HL-60/S4 treated with retinoic acid at 250 ng/mL for 4 days and 3 days (cell line): ENCODE data around the gene FRA10AC1.
"Not testable (repeated sequence)": the region's sequence is repeated elsewhere in the genome, so short reads cannot be mapped to it uniquely, and the experiment has no call there.

ENCODE experiments used
- in situ Hi-C: fragments of 300-500 bp; cut with MboI; formaldehyde crosslinking; loops from 2 replicates; pipeline ENCODE4 v1.7.0; 2022; ENCODE audit warnings: low sequenced_read_pairs

FRA10AC1 gene

DNA sequence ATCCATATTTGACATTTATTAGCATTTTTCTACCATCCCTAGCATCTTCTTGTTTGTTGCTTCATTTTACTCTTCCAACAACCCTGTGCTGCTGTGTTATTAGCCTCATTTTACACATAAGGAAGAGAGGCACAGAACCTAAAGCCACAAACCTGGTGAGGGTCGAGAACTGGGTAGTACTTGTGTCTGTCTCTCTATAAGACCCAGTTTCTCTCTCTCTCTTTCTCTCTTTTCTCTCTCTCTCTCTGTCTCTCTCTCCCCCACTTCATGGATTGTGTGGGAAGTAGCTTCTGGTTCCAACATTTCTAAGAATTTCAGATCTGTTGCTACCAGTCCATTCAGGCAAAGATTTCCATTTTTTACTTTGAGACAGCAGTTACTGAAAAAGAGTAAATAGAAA lies 1.4 kb upstream of the FRA10AC1 start:
- in situ Hi-C loops: no loop called here

DNA sequence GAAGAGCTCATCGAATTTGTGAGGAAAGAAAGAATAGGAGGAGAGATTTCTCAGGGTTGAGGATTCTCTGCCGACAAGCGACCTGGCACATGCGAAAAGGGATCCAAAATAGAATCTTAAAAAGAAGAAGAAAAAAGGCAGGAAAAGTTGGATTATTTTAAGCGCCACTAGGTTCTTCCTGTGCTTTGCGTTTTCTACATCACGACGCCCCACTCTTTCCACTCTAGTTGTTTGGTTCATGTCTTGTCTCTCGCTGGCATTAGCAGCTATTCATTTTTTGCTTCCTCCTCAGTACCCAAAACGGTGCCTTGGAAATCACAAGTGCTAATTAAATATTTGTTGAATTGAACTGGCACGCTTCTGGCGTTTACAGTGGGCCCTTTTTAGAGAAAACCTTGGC lies 674 bp upstream of the FRA10AC1 start:
- in situ Hi-C loops: no loop called here

DNA sequence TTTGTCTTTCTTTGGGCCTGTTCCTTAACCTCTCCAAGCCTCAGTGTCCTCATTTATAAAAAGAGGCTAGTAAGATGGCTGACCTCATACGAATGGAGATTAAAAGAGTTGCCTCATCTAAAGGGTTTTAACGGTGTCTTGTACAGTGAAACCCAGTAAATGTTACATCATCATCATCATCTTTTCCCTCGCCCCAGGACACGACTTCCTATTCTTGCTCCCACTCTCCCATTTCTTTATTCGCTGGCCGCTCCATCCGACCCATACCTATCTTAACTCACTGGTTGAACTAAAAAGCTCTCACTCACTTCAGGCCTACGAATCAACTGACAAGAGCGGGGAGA lies 554 bp downstream of the FRA10AC1 start:
- in situ Hi-C loops: no loop called here

DNA sequence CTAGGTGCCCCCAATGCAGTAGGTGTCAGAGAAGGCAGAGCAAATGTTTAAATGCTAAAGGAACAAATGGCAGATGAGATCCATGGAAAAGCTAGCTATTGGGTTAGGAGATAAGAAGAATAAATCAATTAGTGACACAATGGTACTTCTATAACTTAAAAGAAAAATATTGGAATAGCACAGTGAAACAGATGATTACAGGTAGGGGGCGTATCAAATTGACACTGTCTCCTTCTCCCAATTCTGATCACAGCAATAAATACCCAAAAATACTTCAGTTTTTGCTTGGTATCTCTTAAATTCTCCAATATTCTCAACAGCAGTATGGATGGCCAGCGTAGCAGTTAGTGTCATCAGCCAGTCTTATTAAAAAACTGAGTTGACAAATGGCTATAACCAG lies 5.2 kb downstream of the FRA10AC1 start:
- in situ Hi-C loops: no loop called here

DNA sequence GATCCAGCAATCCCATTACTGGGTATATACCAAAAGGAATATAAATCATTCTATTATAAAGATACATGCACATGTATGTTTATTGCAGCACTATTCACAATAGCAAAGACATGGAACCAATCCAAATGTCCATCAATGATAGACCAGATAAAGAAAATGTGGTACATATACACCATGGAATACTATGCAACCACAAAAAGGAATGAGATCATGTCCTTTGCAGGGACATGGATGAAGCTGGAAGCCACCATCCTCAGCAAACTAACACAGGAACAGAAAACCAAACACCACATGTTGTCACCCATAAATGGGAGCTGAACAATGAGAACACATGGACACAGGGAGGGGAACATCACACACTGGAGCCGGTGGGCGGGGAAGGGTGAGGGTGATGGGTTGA lies 5.8 kb downstream of the FRA10AC1 start:
- in situ Hi-C loops: not testable (repeated sequence)

DNA sequence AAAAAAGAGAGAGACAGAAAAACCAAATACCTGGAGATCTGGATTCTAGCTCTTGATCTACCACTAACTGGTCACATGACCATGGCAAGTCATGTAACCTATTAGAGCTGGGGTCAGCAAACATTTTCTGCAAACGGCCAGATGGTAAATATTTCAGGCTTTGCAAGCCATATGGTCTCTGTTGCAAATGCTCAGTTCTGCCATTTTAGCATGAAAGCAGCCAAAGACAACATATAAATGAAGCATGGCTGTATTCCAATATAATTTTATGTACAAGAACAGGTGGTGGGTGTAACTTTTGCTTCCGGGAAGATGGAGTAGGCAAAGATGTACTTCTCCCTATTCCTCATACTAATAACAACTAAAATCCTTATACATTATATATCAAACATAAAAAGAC lies 6.7 kb downstream of the FRA10AC1 start:
- in situ Hi-C loops: no loop called here

DNA sequence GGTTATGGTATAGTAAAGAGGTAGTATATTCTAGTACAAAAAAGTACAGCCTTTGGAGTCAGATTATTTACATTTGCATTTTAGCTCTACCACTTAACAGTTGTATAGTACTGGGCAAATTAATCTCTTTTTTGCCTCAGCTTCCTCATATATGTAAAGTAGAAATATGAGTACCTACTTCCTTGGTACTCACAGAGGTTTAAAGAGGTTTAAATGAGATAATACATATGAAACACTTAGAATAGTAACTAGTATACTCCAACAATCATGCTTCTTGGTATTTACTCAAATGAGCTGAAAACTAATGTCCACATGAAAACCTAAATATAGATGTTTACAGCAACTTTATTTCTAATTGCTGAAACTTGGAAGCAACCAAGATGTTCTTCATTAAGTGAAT lies 14.7 kb downstream of the FRA10AC1 start:
- in situ Hi-C loops: no loop called here

DNA sequence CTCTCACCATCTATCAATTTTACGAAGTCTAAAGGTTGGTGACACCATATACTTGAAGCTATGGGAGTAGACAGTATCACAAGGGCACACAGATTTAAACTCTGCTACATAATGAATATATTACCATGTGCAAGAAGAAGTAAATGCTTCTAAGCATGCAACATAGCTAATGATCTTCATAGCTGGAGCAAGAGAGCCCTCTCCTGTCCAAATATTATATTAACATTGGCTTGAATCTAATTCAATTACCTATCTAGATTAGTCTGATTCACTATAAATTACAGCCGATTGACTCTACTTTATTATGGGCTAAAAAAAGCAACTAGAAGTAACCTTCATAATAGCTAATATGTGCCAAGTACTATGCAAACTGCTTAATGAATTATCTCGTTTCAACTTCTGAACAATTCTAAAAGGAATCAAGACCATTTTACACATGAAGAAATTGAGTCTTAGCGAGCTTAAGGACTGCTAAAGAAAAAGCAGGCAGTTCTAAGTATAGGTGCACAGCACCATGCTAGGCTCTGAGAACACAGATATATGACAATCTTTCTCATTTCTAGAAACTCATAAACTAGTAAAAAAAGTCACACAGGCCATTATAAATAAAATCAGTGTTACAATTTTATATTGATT lies 21.9 kb downstream of the FRA10AC1 start:
- in situ Hi-C loops: no loop called here

DNA sequence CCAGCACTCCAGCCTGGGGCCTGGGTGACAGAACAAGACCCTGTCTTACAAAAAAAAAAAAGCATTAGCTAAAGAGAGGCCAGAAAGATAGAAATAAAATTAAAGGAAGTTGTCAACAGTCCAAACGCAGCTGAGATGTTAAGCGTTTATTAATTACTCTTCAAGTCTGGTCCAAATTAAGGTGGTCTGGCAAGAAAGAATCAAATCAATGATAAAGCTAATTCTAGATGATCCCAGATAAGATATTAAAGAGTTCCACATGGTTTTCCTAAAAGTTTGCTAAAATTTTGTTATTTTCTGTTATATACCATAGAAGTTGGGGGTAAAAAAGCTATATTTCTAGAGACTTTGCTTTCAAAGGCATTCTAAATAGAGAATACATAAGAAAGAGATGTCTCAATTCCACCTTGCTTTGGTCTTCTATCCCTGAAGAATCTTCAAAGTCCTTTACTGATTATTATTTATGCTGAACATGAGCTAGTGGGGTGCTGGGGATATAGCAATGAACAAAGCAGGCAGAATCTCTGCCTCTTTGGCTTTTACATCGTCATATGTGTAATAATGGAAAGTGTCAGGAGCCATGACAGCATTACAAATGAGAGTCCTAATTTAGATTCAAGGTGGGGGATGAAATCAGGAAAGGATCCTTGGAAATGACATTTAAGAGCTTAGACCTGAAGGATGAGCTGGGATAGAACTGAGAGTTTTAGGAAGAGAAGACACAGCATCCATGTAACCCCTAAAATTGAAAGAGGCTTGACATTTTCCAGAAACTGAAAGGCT lies 23.4 kb downstream of the FRA10AC1 start:
- in situ Hi-C loops: loop anchor here (10.0 kb wide), 1 partner anchor 124 kb away; no protein-coding TSS in a partner anchor

DNA sequence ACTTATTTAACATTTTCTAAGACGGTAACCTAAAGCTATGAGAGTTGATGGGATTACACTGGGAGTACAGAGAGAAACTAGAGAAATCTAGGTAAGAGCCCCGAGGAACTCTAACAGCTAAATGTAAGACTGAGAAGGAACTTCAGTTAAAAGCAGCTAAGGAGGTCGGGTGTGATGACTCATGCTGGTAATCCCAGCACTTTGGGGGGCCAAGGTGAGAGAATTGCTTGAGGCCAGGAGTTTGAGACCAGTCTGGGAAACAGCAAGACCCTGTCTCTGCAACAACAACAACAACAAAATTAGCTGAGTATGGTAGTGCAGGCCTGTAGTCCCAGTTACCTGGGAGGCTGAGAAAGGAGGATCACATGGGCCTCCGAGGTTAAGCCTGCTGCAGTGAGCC lies 24.0 kb downstream of the FRA10AC1 start:
- in situ Hi-C loops: loop anchor here (10.0 kb wide), 1 partner anchor 124 kb away; no protein-coding TSS in a partner anchor

DNA sequence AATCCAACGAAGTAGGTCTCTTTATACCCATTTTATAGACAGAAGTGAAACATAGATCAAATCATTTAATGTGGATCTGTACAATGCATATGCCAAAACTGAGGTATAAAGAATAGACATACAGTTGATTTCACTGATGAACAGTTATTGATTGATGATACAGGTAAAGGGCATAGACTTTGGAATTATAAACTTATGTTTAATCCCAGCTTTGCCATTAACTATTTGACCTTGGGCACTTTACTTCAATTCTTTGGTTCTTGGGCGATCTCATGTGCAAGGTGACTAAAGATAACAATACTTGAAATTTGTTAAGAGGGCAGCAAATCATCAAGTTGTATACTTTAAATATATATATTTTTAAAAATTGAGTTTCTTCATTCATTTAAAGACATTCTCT lies 28.6 kb downstream of the FRA10AC1 start:
- in situ Hi-C loops: loop anchor here (10.0 to 25.0 kb wide), 2 partner anchors 119 to 286 kb away; no protein-coding TSS in a partner anchor

DNA sequence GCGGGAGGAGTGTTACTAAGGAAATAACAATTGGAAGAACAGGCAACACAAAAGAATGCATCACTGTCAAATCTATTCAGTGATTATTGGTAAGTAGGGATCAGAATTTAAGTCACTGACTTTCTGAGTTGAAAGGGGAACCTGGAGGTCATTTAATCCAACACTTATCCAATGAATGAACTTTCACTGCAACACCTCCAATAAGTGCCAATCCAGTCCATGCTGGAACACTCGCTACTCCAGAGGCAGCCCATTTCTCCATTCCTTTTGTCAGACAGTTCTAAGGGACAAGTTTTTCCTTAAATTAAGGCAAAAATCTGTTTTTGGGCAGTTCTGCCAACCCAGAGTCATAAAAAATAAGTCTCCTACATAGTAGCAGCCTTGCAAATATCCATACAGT lies 29.5 kb downstream of the FRA10AC1 start:
- in situ Hi-C loops: loop anchor here (10.0 to 25.0 kb wide), 2 partner anchors 118 to 286 kb away; no protein-coding TSS in a partner anchor

DNA sequence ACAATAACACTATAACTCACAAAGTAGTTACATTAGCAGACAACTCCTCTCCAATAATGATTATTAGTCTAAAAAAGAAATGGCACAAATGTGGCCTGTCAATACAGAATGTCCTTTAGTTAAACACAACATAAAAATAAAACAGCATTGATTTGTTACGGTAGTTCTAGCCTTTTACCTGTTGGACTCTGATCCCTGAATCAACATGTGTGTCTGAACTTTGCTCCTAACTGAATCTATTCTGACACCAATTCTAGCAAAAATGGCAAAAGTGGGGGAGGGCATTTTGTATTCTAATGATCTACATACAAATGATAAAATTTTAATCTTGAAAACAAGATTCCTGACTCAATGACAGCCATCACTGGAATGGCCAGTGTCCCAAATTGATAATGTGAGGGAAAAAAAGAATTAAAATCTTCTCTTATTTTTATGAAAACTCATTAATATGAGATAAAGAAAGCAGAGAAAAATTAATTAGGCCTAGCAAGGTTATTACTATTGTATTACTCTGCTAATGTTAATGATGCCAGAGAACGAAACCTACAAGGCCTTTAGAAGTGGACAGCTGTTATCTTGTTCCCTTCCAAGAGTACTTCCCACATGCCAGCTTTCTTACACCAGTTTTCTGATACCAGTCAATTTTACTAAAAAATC lies 30.2 kb downstream of the FRA10AC1 start:
- in situ Hi-C loops: loop anchor here (10.0 to 25.0 kb wide), 2 partner anchors 117 to 285 kb away; no protein-coding TSS in a partner anchor

DNA sequence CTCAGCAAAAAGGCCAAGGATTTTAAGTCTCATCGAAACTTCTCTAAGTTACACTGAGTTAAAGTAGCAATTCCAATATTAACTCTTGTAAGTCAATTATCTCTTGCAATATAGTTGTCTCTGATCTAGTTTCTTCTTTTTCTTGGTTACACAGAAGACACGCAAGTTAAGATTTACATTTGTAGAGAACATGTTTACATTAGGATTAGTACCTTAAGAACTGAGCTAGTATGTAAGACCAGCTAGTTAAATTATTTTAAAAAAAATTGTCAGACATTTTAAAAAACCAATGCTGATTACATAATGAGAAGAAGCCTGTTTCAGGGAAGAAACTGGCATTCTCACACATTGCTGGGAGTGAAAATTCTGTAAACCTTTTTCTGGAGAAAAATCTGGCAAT lies 31.4 kb downstream of the FRA10AC1 start:
- in situ Hi-C loops: loop anchor here (10.0 to 25.0 kb wide), 2 partner anchors 116 to 284 kb away; no protein-coding TSS in a partner anchor

DNA sequence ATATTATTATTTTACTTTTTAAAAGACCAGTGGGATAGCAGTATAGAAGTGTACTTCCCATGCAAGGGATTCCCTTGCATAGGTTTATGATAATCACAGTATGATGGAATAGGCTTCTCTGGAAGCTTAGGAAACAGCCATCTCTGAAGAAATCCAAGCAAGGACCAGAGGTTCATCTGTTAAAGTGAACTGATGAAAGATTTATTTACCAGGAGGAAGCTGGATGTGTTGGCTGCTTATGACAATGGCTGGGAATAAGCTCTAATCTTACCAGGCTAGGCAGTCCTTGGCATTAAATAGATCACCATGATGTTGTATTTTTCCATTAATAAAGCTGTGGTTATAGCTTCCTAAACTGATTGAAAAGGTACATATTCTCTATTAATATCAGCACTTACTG lies 32.0 kb downstream of the FRA10AC1 start:
- in situ Hi-C loops: loop anchor here (10.0 to 25.0 kb wide), 2 partner anchors 116 to 283 kb away; no protein-coding TSS in a partner anchor

DNA sequence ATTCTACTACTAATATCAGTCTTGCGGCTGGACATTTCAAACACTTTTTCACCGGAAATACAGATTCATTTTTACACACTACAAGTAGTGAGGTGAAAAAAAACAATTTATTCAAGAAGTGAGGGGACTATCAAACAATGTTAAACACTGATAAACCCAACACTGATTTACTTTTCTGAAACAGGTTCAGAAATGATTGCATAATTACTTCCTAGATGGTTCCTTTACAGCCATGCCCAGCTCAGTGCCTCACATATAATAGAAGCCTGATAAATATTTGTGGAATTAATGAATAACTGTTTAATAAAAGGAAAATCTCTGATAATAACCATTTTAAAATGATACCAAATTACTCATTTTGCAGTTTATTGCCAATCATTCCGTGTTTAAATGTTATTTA lies 34.6 kb downstream of the FRA10AC1 start:
- in situ Hi-C loops: loop anchor here (25.0 kb wide), 1 partner anchor 280 kb away; no protein-coding TSS in a partner anchor

DNA sequence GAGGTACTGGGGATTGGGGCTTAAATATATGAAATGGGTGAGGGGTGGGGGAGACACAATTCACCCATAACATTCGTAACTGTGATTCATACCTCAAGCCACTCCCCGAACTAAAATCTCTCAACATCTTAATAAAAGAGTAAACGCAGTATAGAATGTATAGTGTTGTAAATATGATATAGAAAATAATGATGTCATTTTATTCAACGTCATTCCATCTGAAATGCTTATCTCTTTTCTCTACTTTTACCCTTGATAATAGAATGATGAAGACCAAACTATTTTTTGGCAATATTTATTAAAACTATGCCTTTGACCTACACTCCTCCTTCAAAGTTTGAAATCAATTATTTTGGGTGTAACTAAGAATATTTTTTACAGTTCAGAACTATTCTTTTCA lies 36.4 kb downstream of the FRA10AC1 start:
- in situ Hi-C loops: loop anchor here (25.0 kb wide), 1 partner anchor 279 kb away; no protein-coding TSS in a partner anchor

DNA sequence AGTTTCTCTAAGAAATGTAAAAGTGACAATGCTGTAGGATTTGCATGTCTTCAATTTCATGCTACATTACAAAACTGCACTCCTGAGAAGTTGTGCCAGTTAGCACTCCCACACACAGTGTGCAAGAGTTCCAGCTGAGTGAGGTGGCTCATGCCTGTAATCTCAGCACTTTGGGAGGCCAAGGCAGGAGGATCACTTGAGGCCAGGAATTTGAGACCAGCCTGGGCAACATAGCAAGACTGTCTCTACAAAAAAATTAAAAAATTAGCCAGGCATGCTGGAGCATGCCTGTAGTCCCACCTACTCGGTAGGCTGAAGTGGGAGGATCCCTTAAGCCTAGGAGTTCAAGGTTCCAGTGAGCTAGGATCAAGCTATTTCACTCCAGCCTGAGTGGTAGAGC lies 44.6 kb downstream of the FRA10AC1 start:
- in situ Hi-C loops: loop anchor here (25.0 kb wide), 1 partner anchor 270 kb away; no protein-coding TSS in a partner anchor

DNA sequence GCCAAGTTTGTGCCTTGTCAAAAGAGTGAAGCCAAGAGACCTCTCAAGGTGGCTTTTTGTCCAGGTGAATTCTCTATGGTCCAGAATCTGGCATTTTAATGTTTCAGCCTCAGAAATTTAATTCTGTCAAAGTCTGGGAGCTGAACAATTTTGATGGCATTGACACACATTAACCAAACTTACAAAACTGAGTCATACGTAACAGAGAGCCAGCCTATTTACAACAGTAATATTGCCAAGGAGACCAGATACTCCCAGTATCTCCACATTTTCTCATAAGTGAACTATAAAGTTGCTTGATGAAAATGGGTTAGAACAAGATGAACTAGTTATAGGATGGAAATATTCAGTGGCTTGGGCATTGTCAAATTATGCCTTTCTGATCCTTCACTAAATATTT lies 46.2 kb downstream of the FRA10AC1 start:
- in situ Hi-C loops: loop anchor here (25.0 kb wide), 1 partner anchor 269 kb away; no protein-coding TSS in a partner anchor

DNA sequence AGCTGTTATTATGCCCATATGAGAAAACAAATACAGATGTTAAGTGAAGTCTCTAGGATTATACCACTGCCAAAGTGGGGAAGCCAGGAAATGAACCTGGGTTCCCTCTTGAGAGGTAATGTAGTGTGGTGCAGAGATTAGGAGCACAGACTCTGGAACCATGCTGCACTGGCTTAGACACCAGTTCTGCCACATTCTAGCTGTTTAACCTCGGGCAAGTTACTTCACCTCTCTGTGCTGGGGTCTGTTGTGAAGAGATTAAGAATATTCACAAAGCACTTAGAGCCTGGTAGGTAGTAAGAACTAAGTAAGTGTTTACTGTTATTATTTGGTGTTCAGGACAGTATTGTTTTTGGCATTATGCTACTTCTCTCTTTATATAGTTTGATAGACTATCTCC lies 48.2 kb downstream of the FRA10AC1 start:
- in situ Hi-C loops: loop anchor here (25.0 kb wide), 1 partner anchor 267 kb away; no protein-coding TSS in a partner anchor

DNA sequence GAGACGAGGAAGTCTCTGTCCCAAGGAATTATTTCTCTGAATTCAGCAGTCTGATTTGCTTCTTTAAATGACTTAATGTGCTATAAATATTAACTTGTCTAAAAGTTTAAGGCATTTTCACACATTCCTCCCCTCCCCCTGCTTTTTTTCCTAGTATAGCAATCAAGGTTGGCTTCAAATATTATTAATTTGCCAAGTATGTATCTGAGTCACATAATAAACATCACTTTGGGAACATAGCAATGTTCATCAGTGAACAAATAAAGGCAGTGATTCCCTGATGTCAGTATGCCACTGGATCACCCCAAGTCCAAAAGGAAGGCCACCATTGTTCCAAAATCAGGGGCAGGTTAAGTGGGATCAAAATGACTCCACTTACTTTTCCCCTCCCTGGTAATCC lies 49.5 kb downstream of the FRA10AC1 start:
- in situ Hi-C loops: loop anchor here (25.0 kb wide), 1 partner anchor 266 kb away; no protein-coding TSS in a partner anchor
